Prostate gland (tissue), 2 donors: Measurements from ENCODE around the gene GMIP.

Experiments
- POLR2A ChIP-seq: fragments of 450-650 bp; IDR thresholded peaks from one replicate; pipeline ENCODE4 v1.6.1; 2016; ENCODE audit warnings: antibody characterized with exemption, mild to moderate bottlenecking
- TF ChIP-seq, protein P1 (sequence below), 4 experiments: fragments of 200-600 bp in 2 of 4; fragments of 450-650 bp in 2 of 4; sonication (generic) in 2 of 4; IDR thresholded peaks; 1 replicate in 3 of 4; 2 replicates in 1 of 4; pipeline ENCODE4 v1.5.1; 2016 to 2019; ENCODE audit warnings: antibody characterized with exemption in 4 of 4, mild to moderate bottlenecking in 2 of 4, moderate library complexity in 2 of 4

DNA sequence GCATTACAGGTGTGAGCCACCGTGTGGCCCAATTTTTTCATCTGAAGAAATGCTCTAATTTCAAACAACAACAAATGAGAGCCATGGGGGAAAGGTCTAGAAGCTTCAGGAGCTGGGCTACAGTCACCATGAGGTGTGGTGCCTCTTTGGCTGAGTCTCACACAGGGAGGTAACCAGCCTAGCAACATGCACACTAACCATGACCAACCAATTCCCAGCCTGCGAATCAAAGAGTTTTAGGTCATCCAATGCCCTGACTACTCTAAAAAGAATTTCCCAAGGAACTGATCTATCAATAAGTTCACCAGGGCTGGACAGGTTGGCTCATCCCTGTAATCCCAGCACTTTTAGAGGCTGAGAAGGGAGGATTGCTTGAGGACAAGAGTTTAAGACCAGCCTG lies 54.9 kb downstream of the GMIP start:
- TF ChIP-seq, protein P1, sequence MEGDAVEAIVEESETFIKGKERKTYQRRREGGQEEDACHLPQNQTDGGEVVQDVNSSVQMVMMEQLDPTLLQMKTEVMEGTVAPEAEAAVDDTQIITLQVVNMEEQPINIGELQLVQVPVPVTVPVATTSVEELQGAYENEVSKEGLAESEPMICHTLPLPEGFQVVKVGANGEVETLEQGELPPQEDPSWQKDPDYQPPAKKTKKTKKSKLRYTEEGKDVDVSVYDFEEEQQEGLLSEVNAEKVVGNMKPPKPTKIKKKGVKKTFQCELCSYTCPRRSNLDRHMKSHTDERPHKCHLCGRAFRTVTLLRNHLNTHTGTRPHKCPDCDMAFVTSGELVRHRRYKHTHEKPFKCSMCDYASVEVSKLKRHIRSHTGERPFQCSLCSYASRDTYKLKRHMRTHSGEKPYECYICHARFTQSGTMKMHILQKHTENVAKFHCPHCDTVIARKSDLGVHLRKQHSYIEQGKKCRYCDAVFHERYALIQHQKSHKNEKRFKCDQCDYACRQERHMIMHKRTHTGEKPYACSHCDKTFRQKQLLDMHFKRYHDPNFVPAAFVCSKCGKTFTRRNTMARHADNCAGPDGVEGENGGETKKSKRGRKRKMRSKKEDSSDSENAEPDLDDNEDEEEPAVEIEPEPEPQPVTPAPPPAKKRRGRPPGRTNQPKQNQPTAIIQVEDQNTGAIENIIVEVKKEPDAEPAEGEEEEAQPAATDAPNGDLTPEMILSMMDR (IDR thresholded peaks at IDR 0.05): no peak
- TF ChIP-seq POLR2A: no peak
